Pancreas (tissue), 10 donors: Measurements from ENCODE around the gene C6orf118. TPM values are rescaled to one million over a fixed set of nuclear protein-coding genes. Genes with fewer than 3 reads are reported as not detected.

Experiments
- ATAC-seq, 4 donors: fragments of 200-7000 bp; cut with Tn5 transposase; one replicate each; pipeline versions ENCODE4 v1.8.0 to v1.9.1; 2020; ENCODE audit warnings: mild to moderate bottlenecking in 4 of 4, moderate library complexity in 4 of 4
- DNase-seq, 6 donors: peaks; one replicate each; pipeline ENCODE4 v3.0.0-alpha.2; 2020
- FAIRE-seq: peaks from 2 replicates; lab custom pipeline; 2012; peaks lifted over from hg19 to GRCh38; lab: Jason Lieb, UNC
- H3K27ac ChIP-seq, 4 donors: fragments of 200-600 bp; sonication (generic); 1 replicate in 3 of 4; 2 replicates in 1 of 4; pipeline versions ENCODE4 v1.5.0 to v1.8.0; 2020
- H3K27me3 ChIP-seq, 4 donors: fragments of 200-600 bp; one replicate each; pipeline ENCODE4 v1.8.0; 2021
- H3K36me3 ChIP-seq, 3 donors: fragments of 200-600 bp; sonication (generic) in 1 of 3; one replicate each; pipeline versions ENCODE4 v1.5.0 to v1.8.0; 2020 to 2021
- H3K4me1 ChIP-seq, 3 donors: fragments of 200-600 bp; one replicate each; pipeline ENCODE4 v1.8.0; 2021
- H3K4me3 ChIP-seq, 4 donors: fragments of 200-600 bp; sonication (generic) in 2 of 4; one replicate each; pipeline versions ENCODE4 v1.5.0 to v1.8.0; 2020 to 2021
- H3K9me3 ChIP-seq, 4 donors: fragments of 200-600 bp; one replicate each; pipeline ENCODE4 v1.8.0; 2021
- WGBS, 2 donors: extraction: QIAGEN DNeasy Blood & Tissue Kit; methylation state at CpG; one replicate each; pipeline ENCODE4 v1.1.7; 2013; 5-methylcytosine and 5-hydroxymethylcytosine counted together
- intact Hi-C, 3 donors: fragments of 100-400 bp; cut with DNase I; formaldehyde crosslinking; loops; one replicate each; pipeline versions ENCODE4 v1.11.1 to v1.14.2; 2022
- polyA plus RNA-seq, 2 donors: library from polyadenylated mRNA; stranded (reverse); fragments of 200-250 nt; gene quantifications; one replicate each; pipeline ENCODE4 v1.2.3, GENCODE V29; 2013
- total RNA-seq, 6 donors: library from RNA; stranded (reverse); fragmentation: NEBNext Ultra II Directional in 4 of 6; extraction: Animal tissue kit (Norgen Biotek cat#: 25700) in 4 of 6; gene quantifications; one replicate each; pipeline versions ENCODE4 v1.2.1 to v1.2.4, GENCODE V29; 2021 to 2023
- TF ChIP-seq, protein P1 (sequence below), 4 donors: fragments of 200-600 bp; sonication (generic) in 3 of 4; IDR thresholded peaks; one replicate each; pipeline versions ENCODE4 v1.5.0 to v1.8.0; 2021; ENCODE audit warnings: antibody characterized with exemption in 4 of 4
- donor health status: healthy with polysubstance abuse.
- donor health status: DM: no; HTN: no; CAD: no; lungs with moderate emphysema.
- donor health status: DM: no; HTN: no; CAD: no.
- donor health status: control.
- donor health status: control.
- donor health status: Bipolar disorder and iron deficiency.
- donor health status: DM: yes; HTN: yes; CAD: no.
- donor health status: DM: no; HTN: no; CAD: no.
- donor health status: DM: no; HTN: no; CAD: no.
- donor health status: DM: yes; HTN: yes; CAD: no.

The C6orf118 gene
- total RNA-seq, result not detected
- polyA plus RNA-seq, result under 1 TPM; 0.05 to 0.19 TPM

DNA sequence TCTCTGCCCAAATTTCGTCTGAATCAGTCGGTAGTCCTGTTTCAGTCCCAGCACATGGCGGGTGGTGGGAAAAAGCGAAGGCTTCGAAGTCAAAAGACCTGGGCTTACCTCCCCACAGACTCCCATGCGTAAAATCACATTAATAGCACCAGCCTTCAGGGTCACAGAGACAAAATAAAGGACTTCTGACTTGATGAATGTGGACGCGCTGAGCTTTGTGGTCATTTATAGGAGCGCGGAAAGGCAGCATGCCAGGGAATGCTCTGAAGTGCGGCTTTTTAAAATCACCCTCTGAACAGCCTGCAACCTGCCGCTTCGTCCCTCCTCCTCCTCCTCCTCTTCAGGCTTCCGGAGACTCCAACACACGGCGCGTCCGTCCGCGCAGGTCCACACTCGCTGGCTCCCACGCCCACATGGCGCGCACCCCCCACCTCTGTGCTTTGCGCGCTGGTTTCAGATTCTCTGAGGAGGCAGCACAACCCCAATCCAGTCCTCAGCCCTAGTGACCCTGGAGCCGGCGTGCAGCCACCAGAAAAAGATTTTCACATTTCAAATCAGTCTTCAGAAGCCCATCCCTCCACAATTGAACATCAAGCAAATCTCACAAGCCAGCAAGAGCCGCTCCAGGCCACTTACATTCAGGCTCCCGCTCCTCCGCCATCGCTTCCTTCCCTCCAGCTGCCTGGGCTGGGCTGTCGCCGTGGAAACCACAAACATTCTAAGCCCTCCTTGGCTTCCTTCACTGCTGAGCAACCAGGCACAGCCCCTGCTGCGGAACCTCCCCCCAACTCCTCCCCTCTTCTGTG, at the start of gene C6orf118:
C6orf118 (minus strand) TSS at position 680 of the 806 bp plus-strand sequence; CDS start at position 661, 19 bp downstream.
- H3K4me3 ChIP-seq, result peak within 1 kb of the TSS in 2 of 4 donors; percentile 11 to 36
- intact Hi-C loops, result no loop called here
- H3K9me3 ChIP-seq, result no peaks in the 10 kb centered on the region
- no peaks in the 10 kb centered on the region for H3K4me1 ChIP-seq
- TF ChIP-seq, protein P1, sequence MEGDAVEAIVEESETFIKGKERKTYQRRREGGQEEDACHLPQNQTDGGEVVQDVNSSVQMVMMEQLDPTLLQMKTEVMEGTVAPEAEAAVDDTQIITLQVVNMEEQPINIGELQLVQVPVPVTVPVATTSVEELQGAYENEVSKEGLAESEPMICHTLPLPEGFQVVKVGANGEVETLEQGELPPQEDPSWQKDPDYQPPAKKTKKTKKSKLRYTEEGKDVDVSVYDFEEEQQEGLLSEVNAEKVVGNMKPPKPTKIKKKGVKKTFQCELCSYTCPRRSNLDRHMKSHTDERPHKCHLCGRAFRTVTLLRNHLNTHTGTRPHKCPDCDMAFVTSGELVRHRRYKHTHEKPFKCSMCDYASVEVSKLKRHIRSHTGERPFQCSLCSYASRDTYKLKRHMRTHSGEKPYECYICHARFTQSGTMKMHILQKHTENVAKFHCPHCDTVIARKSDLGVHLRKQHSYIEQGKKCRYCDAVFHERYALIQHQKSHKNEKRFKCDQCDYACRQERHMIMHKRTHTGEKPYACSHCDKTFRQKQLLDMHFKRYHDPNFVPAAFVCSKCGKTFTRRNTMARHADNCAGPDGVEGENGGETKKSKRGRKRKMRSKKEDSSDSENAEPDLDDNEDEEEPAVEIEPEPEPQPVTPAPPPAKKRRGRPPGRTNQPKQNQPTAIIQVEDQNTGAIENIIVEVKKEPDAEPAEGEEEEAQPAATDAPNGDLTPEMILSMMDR (IDR thresholded peaks at IDR 0.05), result no peak
- WGBS, 2 donors, result 5 to 6% methylated on average over 35 of the region's 35 CpGs
- no peaks in the 10 kb centered on the region for H3K27me3 ChIP-seq
- ATAC-seq (peak in 3 of 4 donors; percentile 83 to 86 (median 85)), DNase-seq (peak in 2 of 6 donors; percentile 4 to 30), FAIRE-seq (no peak)
- no peak within 1 kb of the TSS for H3K27ac ChIP-seq
- no peaks in the 10 kb centered on the region for H3K36me3 ChIP-seq

DNA sequence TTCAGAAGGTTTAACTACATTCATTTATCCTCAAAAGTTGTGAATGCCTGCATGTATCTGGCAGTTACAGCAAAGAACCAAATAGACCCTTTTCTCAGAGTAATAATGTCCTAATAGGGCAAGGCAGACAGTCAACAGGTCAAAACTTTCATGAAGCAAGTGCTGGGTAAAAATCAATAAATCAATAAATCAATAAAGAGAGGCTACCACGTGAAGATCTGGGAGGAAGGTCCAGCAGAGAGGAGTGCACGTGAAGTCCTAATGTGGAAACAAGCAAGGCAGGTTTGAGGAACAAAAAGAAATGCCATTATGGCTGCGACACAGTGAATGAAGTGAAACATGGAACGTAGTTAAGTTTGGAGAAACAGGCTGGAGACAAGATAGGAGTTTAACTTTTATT, 36.3 kb upstream of the C6orf118 start:
- intact Hi-C loops, result no loop called here
- FAIRE-seq (no peak), DNase-seq (no peak), ATAC-seq (no peak)
- 51 to 54% methylated on average over 4 of the region's 4 CpGs for WGBS, 2 donors
- H3K27ac ChIP-seq, result no peak overlapping the region
- H3K27me3 ChIP-seq, result no peaks in the 10 kb centered on the region
- TF ChIP-seq, protein P1 (IDR thresholded peaks at IDR 0.05), result no peak
- H3K9me3 ChIP-seq, result no peaks in the 10 kb centered on the region
- H3K36me3 ChIP-seq, result no peaks in the 10 kb centered on the region
- H3K4me3 ChIP-seq, result no peak overlapping the region
- no peaks in the 10 kb centered on the region for H3K4me1 ChIP-seq

DNA sequence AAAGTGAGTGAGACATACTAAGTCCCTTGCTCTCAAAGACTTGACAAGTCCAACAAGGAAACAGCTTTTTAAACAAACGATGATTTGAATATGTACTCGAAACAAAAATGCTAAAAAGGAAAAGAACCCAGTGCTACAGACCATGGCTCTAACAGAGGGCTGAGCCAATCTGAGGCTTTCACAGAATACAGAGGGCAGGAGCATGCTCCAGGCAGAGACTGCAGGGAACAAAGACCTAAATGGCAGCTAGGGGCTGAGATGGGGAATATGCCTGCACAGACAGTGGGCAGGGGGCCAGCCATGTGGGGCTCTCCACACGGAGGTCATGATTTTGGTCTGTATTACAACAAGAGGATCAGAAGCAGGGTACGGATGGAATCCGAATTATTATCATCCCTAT, 31.1 kb upstream of the C6orf118 start:
- 45 to 49% methylated on average over 5 of the region's 5 CpGs for WGBS, 2 donors
- no peaks in the 10 kb centered on the region for H3K27me3 ChIP-seq
- ATAC-seq (no peak), DNase-seq (no peak), FAIRE-seq (no peak)
- H3K36me3 ChIP-seq, result no peaks in the 10 kb centered on the region
- intact Hi-C loops, result no loop called here
- H3K4me3 ChIP-seq, result no peak overlapping the region
- H3K9me3 ChIP-seq, result no peaks in the 10 kb centered on the region
- TF ChIP-seq, protein P1 (IDR thresholded peaks at IDR 0.05), result no peak
- no peak overlapping the region for H3K27ac ChIP-seq
- no peaks in the 10 kb centered on the region for H3K4me1 ChIP-seq

DNA sequence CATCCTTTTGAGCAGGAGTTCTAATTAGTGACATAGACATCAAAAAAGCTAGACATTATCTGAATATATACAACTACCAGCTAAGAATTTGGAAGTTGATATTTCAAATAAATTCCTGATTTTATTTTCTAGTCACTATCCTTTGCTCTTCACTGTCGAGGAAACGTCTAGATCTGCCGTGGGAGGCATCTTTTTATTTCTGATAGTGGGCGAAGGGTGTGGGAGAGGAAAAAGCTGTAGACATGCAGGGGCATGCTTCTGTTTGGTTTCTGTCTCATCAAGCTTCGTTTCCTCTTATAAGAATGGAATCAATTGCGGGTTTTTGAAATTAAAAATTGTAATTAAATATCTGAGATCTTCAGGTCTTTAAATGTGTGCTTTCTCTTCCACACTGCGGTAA, 16.2 kb upstream of the C6orf118 start:
- H3K4me1 ChIP-seq, result no peaks in the 10 kb centered on the region
- H3K9me3 ChIP-seq, result no peaks in the 10 kb centered on the region
- no peak for FAIRE-seq
- H3K4me3 ChIP-seq, result no peak overlapping the region
- H3K36me3 ChIP-seq, result no peaks in the 10 kb centered on the region
- ATAC-seq, result no peak
- H3K27ac ChIP-seq, result no peak overlapping the region
- WGBS, 2 donors, result 57 to 72% methylated on average over 7 of the region's 7 CpGs
- TF ChIP-seq, protein P1 (IDR thresholded peaks at IDR 0.05), result no peak
- H3K27me3 ChIP-seq, result peaks cover 0 to 2% (median 0%) of the 10 kb centered on the region in 4 donors
- DNase-seq, result no peak
- intact Hi-C loops, result no loop called here
